Dedifferentiated amniotic fluid mesenchymal stem cell (primary cell): ENCODE results near the gene TRIM8.
"Not testable (repeated sequence)": the region's sequence is repeated elsewhere in the genome, so short reads cannot be mapped to it uniquely, and the experiment has no call there.

Source experiments
- DNase-seq: peaks from one replicate; pipeline ENCODE4 v3.0.0-alpha.2; 2016; ENCODE audit errors: extremely low spot score

The TRIM8 gene

GRCh38 chr10:102670871-102671434, 26.7 kb downstream of the TRIM8 start:
- DNase-seq, result no peak

GRCh38 chr10:102673236-102673818, 29.0 kb downstream of the TRIM8 start:
- DNase-seq, result no peak

- no peak for DNase-seq
Measured at GRCh38 chr10:102673819-102674511, 29.7 kb downstream of the TRIM8 start.

- no peak for DNase-seq
Measured at GRCh38 chr10:102674566-102674965, 30.3 kb downstream of the TRIM8 start.

GRCh38 chr10:102675011-102675665, 30.9 kb downstream of the TRIM8 start:
- DNase-seq, result no peak

GRCh38 chr10:102675666-102676533, 31.6 kb downstream of the TRIM8 start:
- peak; percentile 88 for DNase-seq

- no peak for DNase-seq
Measured at GRCh38 chr10:102676534-102677315, 32.4 kb downstream of the TRIM8 start.

- no peak for DNase-seq
Measured at GRCh38 chr10:102677331-102678067, 33.2 kb downstream of the TRIM8 start.

GRCh38 chr10:102678068-102678400, 33.8 kb downstream of the TRIM8 start:
- DNase-seq, result no peak

- DNase-seq, result no peak
Measured at GRCh38 chr10:102678842-102679289, 34.6 kb downstream of the TRIM8 start.

- DNase-seq, result no peak
Measured at GRCh38 chr10:102679596-102679995, 35.3 kb downstream of the TRIM8 start.

- DNase-seq, result no peak
Measured at GRCh38 chr10:102681696-102682095, 37.4 kb downstream of the TRIM8 start.

- no peak for DNase-seq
Measured at GRCh38 chr10:102682416-102682815, 38.1 kb downstream of the TRIM8 start.

GRCh38 chr10:102682981-102683380, 38.7 kb downstream of the TRIM8 start:
- DNase-seq, result no peak

GRCh38 chr10:102683736-102684135, 39.5 kb downstream of the TRIM8 start:
- no peak for DNase-seq

GRCh38 chr10:102691285-102692066, 47.2 kb downstream of the TRIM8 start:
- DNase-seq, result no peak

- DNase-seq, result not testable (repeated sequence)
Measured at GRCh38 chr10:102695401-102695800, 51.1 kb downstream of the TRIM8 start.

- no peak for DNase-seq
Measured at GRCh38 chr10:102696736-102697135, 52.5 kb downstream of the TRIM8 start.

- DNase-seq, result no peak
Measured at GRCh38 chr10:102698894-102699293, 54.6 kb downstream of the TRIM8 start.

GRCh38 chr10:102701272-102701671, 57.0 kb downstream of the TRIM8 start:
- no peak for DNase-seq
